CD14-positive monocyte (primary cell): ENCODE data around the gene LIMA1. TPM values are rescaled to one million over a fixed set of nuclear protein-coding genes. Genes with fewer than 3 reads are reported as not detected.

ENCODE experiments used
- DNase-seq, 3 donors: peaks; one replicate each; pipeline ENCODE4 v3.0.0-alpha.2; 2011 to 2022
- H2AFZ ChIP-seq: 2 replicates; pipeline ENCODE4 v1.6.0; 2012; ENCODE audit warnings: mild to moderate bottlenecking, low read depth, low read length, inconsistent platforms; ENCODE audit not compliant: insufficient read depth, poor library complexity, severe bottlenecking
- H3K27ac ChIP-seq, 2 donors: 1 replicate in 1 of 2; 2 replicates in 1 of 2; pipeline ENCODE4 v1.5.1; 2012 to 2013; ENCODE audit warnings: low read length in 2 of 2, control low read depth in 1 of 2, inconsistent platforms in 1 of 2, low read depth in 1 of 2, mild to moderate bottlenecking in 1 of 2
- H3K27me3 ChIP-seq, 2 donors: one replicate each; pipeline versions ENCODE4 v1.6.0 to v1.6.1; 2011 to 2013; ENCODE audit warnings: low read length in 2 of 2; ENCODE audit not compliant: control insufficient read depth in 2 of 2, insufficient read depth in 2 of 2
- H3K36me3 ChIP-seq, 2 donors: replicated peaks in 1 of 2; 1 replicate in 1 of 2; 2 replicates in 1 of 2; pipeline versions ENCODE4 v1.5.1 to v1.6.1; 2012 to 2013; ENCODE audit warnings: low read length in 2 of 2, control low read depth in 1 of 2, inconsistent platforms in 1 of 2, mild to moderate bottlenecking in 1 of 2; ENCODE audit not compliant: insufficient read depth in 2 of 2, control insufficient read depth in 1 of 2
- H3K4me1 ChIP-seq, 2 donors: 1 replicate in 1 of 2; 2 replicates in 1 of 2; pipeline versions ENCODE4 v1.5.1 to v1.6.1; 2012 to 2013; ENCODE audit warnings: low read length in 2 of 2, control low read depth in 1 of 2, inconsistent platforms in 1 of 2, mild to moderate bottlenecking in 1 of 2, moderate library complexity in 1 of 2; ENCODE audit not compliant: insufficient read depth in 2 of 2, control insufficient read depth in 1 of 2
- H3K4me2 ChIP-seq: replicated peaks from 2 replicates; pipeline ENCODE3; 2012; ENCODE audit warnings: low read length, moderate library complexity, mild to moderate bottlenecking; ENCODE audit not compliant: poor library complexity, severe bottlenecking; ENCODE audit errors: extremely low read depth
- H3K4me3 ChIP-seq, 3 experiments: fragments of 200-600 bp in 1 of 3; sonication (generic) in 1 of 3; replicated peaks in 1 of 3; 1 replicate in 2 of 3; 2 replicates in 1 of 3; pipeline ENCODE4 v1.5.1; 2011 to 2013; ENCODE audit warnings: low read length in 3 of 3, mild to moderate bottlenecking in 3 of 3, control low read depth in 2 of 3, low read depth in 2 of 3, inconsistent platforms in 1 of 3, moderate library complexity in 1 of 3
- H3K79me2 ChIP-seq: 2 replicates; pipeline ENCODE4 v1.6.0; 2012; ENCODE audit warnings: mild to moderate bottlenecking, control low read depth, inconsistent platforms, low read length, moderate library complexity; ENCODE audit not compliant: insufficient read depth
- H3K9ac ChIP-seq: 2 replicates; pipeline ENCODE4 v1.6.0; 2017; ENCODE audit warnings: low read length, mild to moderate bottlenecking; ENCODE audit not compliant: insufficient read depth, poor library complexity, severe bottlenecking
- H3K9me3 ChIP-seq, 2 donors: replicated peaks in 1 of 2; 1 replicate in 1 of 2; 2 replicates in 1 of 2; pipeline versions ENCODE4 v1.5.1 to v1.6.1; 2012 to 2013; ENCODE audit warnings: low read length in 2 of 2, control low read depth in 1 of 2; ENCODE audit not compliant: control insufficient read depth in 1 of 2, insufficient read depth in 1 of 2
- H4K20me1 ChIP-seq: 2 replicates; pipeline ENCODE4 v1.6.0; 2012; ENCODE audit warnings: mild to moderate bottlenecking, low read length, control low read depth, moderate library complexity; ENCODE audit not compliant: insufficient read depth
- H3K27ac Mint-ChIP-seq, 7 donors: one replicate each; pipeline ENCODE4 v1.8.0; 2020; ENCODE audit warnings: mild to moderate bottlenecking in 7 of 7, mixed read lengths in 7 of 7, moderate library complexity in 6 of 7, inconsistent platforms in 2 of 7
- H3K27me3 Mint-ChIP-seq, 3 donors: one replicate each; pipeline ENCODE4 v1.8.0; 2021 to 2022; ENCODE audit warnings: low read depth in 3 of 3, mild to moderate bottlenecking in 3 of 3, mixed read lengths in 3 of 3, moderate library complexity in 3 of 3, inconsistent platforms in 1 of 3
- H3K36me3 Mint-ChIP-seq, 2 donors: one replicate each; pipeline ENCODE4 v1.8.0; 2020; ENCODE audit warnings: mixed read lengths in 2 of 2, inconsistent platforms in 1 of 2, mild to moderate bottlenecking in 1 of 2
- H3K4me1 Mint-ChIP-seq: one replicate; pipeline ENCODE4 v1.8.0; 2020; ENCODE audit warnings: mild to moderate bottlenecking, mixed read lengths
- H3K4me3 Mint-ChIP-seq, 2 donors: one replicate each; pipeline ENCODE4 v1.8.0; 2020; ENCODE audit warnings: mild to moderate bottlenecking in 2 of 2, mixed read lengths in 2 of 2, moderate library complexity in 1 of 2
- H3K9me3 Mint-ChIP-seq, 7 donors: one replicate each; pipeline ENCODE4 v1.8.0; 2020 to 2022; ENCODE audit warnings: mixed read lengths in 7 of 7, mild to moderate bottlenecking in 6 of 7, moderate library complexity in 6 of 7, inconsistent platforms in 2 of 7
- WGBS: methylation state at CpG from one replicate; pipeline ENCODE4 v1.1.5; 2013; ENCODE audit warnings: missing lambda C conversion rate; ENCODE audit not compliant: insufficient coverage; 5-methylcytosine and 5-hydroxymethylcytosine counted together
- intact Hi-C, 2 donors: fragments of 100-400 bp; cut with micrococcal nuclease; formaldehyde crosslinking; loops; one replicate each; pipeline versions ENCODE4 v1.15.0 to v1.15.1; 2023
- polyA plus RNA-seq, 3 donors: library from polyadenylated mRNA; depleted of rRNA in 1 of 3; unstranded in 2 of 3; stranded (reverse) in 1 of 3; fragments of 300-500 nt in 2 of 3; fragments of >200 nt in 1 of 3; fragmentation: Illumina TruSeq in 2 of 3; gene quantifications; 1 replicate in 2 of 3; 2 replicates in 1 of 3; pipeline ENCODE4 v1.2.3, GENCODE V29; 2012 to 2021
- TF ChIP-seq, protein P1 (sequence below): fragments of 200-600 bp; IDR thresholded peaks from one replicate; pipeline ENCODE4 v1.8.0; 2022; ENCODE audit warnings: antibody characterized with exemption, mild to moderate bottlenecking

LIMA1 gene
- polyA plus RNA-seq, 3 donors: 0.24 to 0.62 (median 0.51) TPM

- no peaks in the 10 kb centered on the region for H3K36me3 ChIP-seq
- WGBS: no CpG with 5 or more reads among the region's 5 CpGs
- no peak overlapping the region for H3K27ac ChIP-seq
- H3K79me2 ChIP-seq: no peaks in the 10 kb centered on the region
- H3K4me1 ChIP-seq: peaks cover 3 to 5% of the 10 kb centered on the region in 2 donors
- intact Hi-C loops: no loop called here
- no peak for DNase-seq
- no peak overlapping the region for H3K4me3 ChIP-seq
- H4K20me1 ChIP-seq: no peaks in the 10 kb centered on the region
- H3K36me3 Mint-ChIP-seq: no peaks in the 10 kb centered on the region
- H3K9ac ChIP-seq: no peak overlapping the region
- H3K4me1 Mint-ChIP-seq: peaks cover 9% of the 10 kb centered on the region
- no peaks in the 10 kb centered on the region for H3K27me3 ChIP-seq
- peaks cover 0 to 8% (median 6%) of the 10 kb centered on the region in 3 donors for H3K27me3 Mint-ChIP-seq
- H3K4me3 Mint-ChIP-seq: no peak overlapping the region
- H3K9me3 ChIP-seq: no peaks in the 10 kb centered on the region
- no peak overlapping the region for H3K4me2 ChIP-seq
- TF ChIP-seq, protein P1, sequence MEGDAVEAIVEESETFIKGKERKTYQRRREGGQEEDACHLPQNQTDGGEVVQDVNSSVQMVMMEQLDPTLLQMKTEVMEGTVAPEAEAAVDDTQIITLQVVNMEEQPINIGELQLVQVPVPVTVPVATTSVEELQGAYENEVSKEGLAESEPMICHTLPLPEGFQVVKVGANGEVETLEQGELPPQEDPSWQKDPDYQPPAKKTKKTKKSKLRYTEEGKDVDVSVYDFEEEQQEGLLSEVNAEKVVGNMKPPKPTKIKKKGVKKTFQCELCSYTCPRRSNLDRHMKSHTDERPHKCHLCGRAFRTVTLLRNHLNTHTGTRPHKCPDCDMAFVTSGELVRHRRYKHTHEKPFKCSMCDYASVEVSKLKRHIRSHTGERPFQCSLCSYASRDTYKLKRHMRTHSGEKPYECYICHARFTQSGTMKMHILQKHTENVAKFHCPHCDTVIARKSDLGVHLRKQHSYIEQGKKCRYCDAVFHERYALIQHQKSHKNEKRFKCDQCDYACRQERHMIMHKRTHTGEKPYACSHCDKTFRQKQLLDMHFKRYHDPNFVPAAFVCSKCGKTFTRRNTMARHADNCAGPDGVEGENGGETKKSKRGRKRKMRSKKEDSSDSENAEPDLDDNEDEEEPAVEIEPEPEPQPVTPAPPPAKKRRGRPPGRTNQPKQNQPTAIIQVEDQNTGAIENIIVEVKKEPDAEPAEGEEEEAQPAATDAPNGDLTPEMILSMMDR: no peak
- peaks cover 0 to 2% (median 0%) of the 10 kb centered on the region in 7 donors for H3K9me3 Mint-ChIP-seq
- H2AFZ ChIP-seq: no peak overlapping the region
- H3K27ac Mint-ChIP-seq: peak overlapping the region in 1 of 7 donors; percentile 6
Measured at GRCh38 chr12:50249464-50250182, 33.7 kb downstream of the LIMA1 start.

- intact Hi-C loops: no loop called here
- H3K27ac ChIP-seq: no peak overlapping the region
- H3K4me2 ChIP-seq: no peak overlapping the region
- H4K20me1 ChIP-seq: no peaks in the 10 kb centered on the region
- peaks cover 0 to 2% (median 0%) of the 10 kb centered on the region in 7 donors for H3K9me3 Mint-ChIP-seq
- H3K4me1 Mint-ChIP-seq: peaks cover 4% of the 10 kb centered on the region
- no peak for DNase-seq
- no peaks in the 10 kb centered on the region for H3K36me3 ChIP-seq
- H3K4me3 ChIP-seq: no peak overlapping the region
- no peaks in the 10 kb centered on the region for H3K36me3 Mint-ChIP-seq
- no peak overlapping the region for H3K9ac ChIP-seq
- no CpG with 5 or more reads among the region's 2 CpGs for WGBS
- TF ChIP-seq, protein P1: no peak
- H3K9me3 ChIP-seq: no peaks in the 10 kb centered on the region
- no peak overlapping the region for H3K4me3 Mint-ChIP-seq
- no peaks in the 10 kb centered on the region for H3K79me2 ChIP-seq
- peaks cover 0 to 5% of the 10 kb centered on the region in 2 donors for H3K4me1 ChIP-seq
- H3K27me3 Mint-ChIP-seq: peaks cover 0 to 12% (median 6%) of the 10 kb centered on the region in 3 donors
- H3K27ac Mint-ChIP-seq: no peak overlapping the region
- H2AFZ ChIP-seq: no peak overlapping the region
- H3K27me3 ChIP-seq: no peaks in the 10 kb centered on the region
Measured at GRCh38 chr12:50248883-50249282, 34.4 kb downstream of the LIMA1 start.
